A673 (cell line): ENCODE measurements around the gene MEF2C.

Experiments used
- EZH2 ChIP-seq: fragments of 200-600 bp; sonication (generic); IDR thresholded peaks from 2 replicates; pipeline ENCODE4 v1.6.1; 2017; ENCODE audit warnings: borderline replicate concordance, low read depth, mild to moderate bottlenecking, mixed read lengths, antibody characterized with exemption, low read length; ENCODE audit not compliant: poor library complexity, severe bottlenecking
- TF ChIP-seq, protein P1 (sequence below): fragments of 300-800, 200-600 bp; sonication (generic); conservative IDR thresholded peaks from 2 replicates; pipeline ENCODE4 v1.5.1; 2017; ENCODE audit warnings: low read depth, mild to moderate bottlenecking, antibody characterized with exemption, low read length, moderate library complexity, mixed read lengths

DNA sequence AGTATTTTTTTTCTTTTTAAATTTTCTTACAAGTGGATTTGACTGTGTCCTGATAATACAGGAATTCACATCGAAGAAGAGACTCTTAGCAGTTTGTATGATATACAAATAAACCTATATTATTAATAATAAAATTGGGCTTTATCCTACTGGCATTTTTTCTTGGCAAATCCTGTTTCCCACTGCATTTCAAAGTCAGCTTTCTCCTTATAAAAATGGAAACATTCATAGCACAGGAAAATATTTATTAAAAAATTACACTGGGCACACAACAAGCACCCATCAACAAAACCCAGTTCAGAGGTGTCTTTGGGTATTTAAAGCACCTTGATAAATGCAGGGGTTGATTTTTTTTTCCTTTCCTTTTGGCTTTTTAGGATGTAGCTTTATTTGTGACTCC is 200.9 kb downstream of the MEF2C start:
- TF ChIP-seq, protein P1, sequence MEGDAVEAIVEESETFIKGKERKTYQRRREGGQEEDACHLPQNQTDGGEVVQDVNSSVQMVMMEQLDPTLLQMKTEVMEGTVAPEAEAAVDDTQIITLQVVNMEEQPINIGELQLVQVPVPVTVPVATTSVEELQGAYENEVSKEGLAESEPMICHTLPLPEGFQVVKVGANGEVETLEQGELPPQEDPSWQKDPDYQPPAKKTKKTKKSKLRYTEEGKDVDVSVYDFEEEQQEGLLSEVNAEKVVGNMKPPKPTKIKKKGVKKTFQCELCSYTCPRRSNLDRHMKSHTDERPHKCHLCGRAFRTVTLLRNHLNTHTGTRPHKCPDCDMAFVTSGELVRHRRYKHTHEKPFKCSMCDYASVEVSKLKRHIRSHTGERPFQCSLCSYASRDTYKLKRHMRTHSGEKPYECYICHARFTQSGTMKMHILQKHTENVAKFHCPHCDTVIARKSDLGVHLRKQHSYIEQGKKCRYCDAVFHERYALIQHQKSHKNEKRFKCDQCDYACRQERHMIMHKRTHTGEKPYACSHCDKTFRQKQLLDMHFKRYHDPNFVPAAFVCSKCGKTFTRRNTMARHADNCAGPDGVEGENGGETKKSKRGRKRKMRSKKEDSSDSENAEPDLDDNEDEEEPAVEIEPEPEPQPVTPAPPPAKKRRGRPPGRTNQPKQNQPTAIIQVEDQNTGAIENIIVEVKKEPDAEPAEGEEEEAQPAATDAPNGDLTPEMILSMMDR: no peak
- TF ChIP-seq EZH2: no peak
